HepG2 (cell line): ENCODE results near the gene EFS. TPM values are rescaled to one million over a fixed set of nuclear protein-coding genes. Genes with fewer than 3 reads are reported as not detected.

Experiments
- CBX1 ChIP-seq: IDR thresholded peaks from one replicate; pipeline ENCODE4 v1.6.1; 2016; ENCODE audit warnings: antibody characterized with exemption, low read depth
- CERS6 ChIP-seq: sonication (generic); formaldehyde crosslinking; IDR thresholded peaks from 2 replicates; pipeline ENCODE4 v1.5.0; 2020; ENCODE audit warnings: missing genetic modification reagents
- DMAP1 ChIP-seq: IDR thresholded peaks from 2 replicates; pipeline ENCODE4 v1.6.1; 2016
- NFRKB ChIP-seq: fragments of 450-650 bp; IDR thresholded peaks from 2 replicates; pipeline ENCODE4 v1.6.1; 2017
- NR2F6 ChIP-seq, 2 experiments: IDR thresholded peaks; 2 replicates each; pipeline ENCODE4 v1.6.1; 2016; ENCODE audit warnings: antibody characterized with exemption in 1 of 2, mild to moderate bottlenecking in 1 of 2
- REXO4 ChIP-seq: sonication (generic); formaldehyde crosslinking; IDR thresholded peaks from 2 replicates; pipeline ENCODE4 v1.8.0; 2022; ENCODE audit warnings: missing genetic modification reagents, mild to moderate bottlenecking, borderline replicate concordance
- SAFB2 ChIP-seq: sonication (generic); formaldehyde crosslinking; IDR thresholded peaks from 2 replicates; pipeline ENCODE4 v1.5.1; 2020; ENCODE audit warnings: missing genetic modification reagents, low read depth, mild to moderate bottlenecking, borderline replicate concordance
- SP5 ChIP-seq: IDR thresholded peaks from 2 replicates; pipeline ENCODE4 v1.6.1; 2016; ENCODE audit warnings: low read depth, borderline replicate concordance
- TBL1XR1 ChIP-seq: fragments of 150-350 bp; IDR thresholded peaks from 2 replicates; pipeline ENCODE4 v1.6.1; 2014; ENCODE audit warnings: borderline replicate concordance, low read length; ENCODE audit not compliant: partially characterized antibody
- ZBTB10 ChIP-seq: sonication (generic); formaldehyde crosslinking; IDR thresholded peaks from 2 replicates; pipeline ENCODE4 v1.4.0; 2020; ENCODE audit warnings: missing genetic modification reagents, borderline replicate concordance
- ZFP41 ChIP-seq: sonication (generic); formaldehyde crosslinking; IDR thresholded peaks from 2 replicates; pipeline ENCODE4 v1.4.0; 2020; ENCODE audit warnings: mild to moderate bottlenecking, missing genetic modification reagents, borderline replicate concordance
- ZNF710 ChIP-seq: sonication (generic); formaldehyde crosslinking; IDR thresholded peaks from 2 replicates; pipeline ENCODE4 v1.5.0; 2020; ENCODE audit warnings: mild to moderate bottlenecking, missing genetic modification reagents, borderline replicate concordance
- ZNF878 ChIP-seq: sonication (generic); formaldehyde crosslinking; IDR thresholded peaks from 2 replicates; pipeline ENCODE4 v1.8.1; 2023; ENCODE audit warnings: mild to moderate bottlenecking, missing genetic modification reagents, moderate library complexity
- polyA plus RNA-seq, 8 experiments: library from polyadenylated mRNA; depleted of rRNA in 3 of 8; stranded (reverse) in 7 of 8; unstranded in 1 of 8; fragments of >200 nt; fragmentation: Illumina TruSeq in 4 of 8; extraction: Trizol in 4 of 8; gene quantifications; 2 replicates each; pipeline versions ENCODE4 v1.2.1 to v1.2.3, GENCODE V29; 2011 to 2016; ENCODE audit warnings: low read depth in 4 of 8, missing spikeins in 1 of 8, mixed read lengths in 1 of 8; ENCODE audit not compliant: insufficient read depth in 1 of 8
- total RNA-seq, 5 experiments: library from RNA; depleted of rRNA; stranded (reverse); fragments of >200 nt; fragmentation: Illumina TruSeq; extraction: Trizol; gene quantifications; 2 replicates each; pipeline ENCODE4 v1.2.3, GENCODE V29; 2016; ENCODE audit warnings: low read depth in 1 of 5
- TF ChIP-seq, protein P1 (sequence below): sonication (generic); formaldehyde crosslinking; conservative IDR thresholded peaks from 2 replicates; pipeline ENCODE4 v1.4.0; 2020; ENCODE audit warnings: mild to moderate bottlenecking, missing genetic modification reagents, moderate library complexity
- TF ChIP-seq, protein P2 (sequence below): sonication (generic); formaldehyde crosslinking; IDR thresholded peaks from 2 replicates; pipeline ENCODE4 v1.4.0; 2020; ENCODE audit warnings: missing genetic modification reagents

Gene EFS
- total and polyA plus RNA-seq, 2 of the 13 experiments (the other 11 are each of a cell fraction or from before 2014, with no cell fraction given) = not detected

DNA sequence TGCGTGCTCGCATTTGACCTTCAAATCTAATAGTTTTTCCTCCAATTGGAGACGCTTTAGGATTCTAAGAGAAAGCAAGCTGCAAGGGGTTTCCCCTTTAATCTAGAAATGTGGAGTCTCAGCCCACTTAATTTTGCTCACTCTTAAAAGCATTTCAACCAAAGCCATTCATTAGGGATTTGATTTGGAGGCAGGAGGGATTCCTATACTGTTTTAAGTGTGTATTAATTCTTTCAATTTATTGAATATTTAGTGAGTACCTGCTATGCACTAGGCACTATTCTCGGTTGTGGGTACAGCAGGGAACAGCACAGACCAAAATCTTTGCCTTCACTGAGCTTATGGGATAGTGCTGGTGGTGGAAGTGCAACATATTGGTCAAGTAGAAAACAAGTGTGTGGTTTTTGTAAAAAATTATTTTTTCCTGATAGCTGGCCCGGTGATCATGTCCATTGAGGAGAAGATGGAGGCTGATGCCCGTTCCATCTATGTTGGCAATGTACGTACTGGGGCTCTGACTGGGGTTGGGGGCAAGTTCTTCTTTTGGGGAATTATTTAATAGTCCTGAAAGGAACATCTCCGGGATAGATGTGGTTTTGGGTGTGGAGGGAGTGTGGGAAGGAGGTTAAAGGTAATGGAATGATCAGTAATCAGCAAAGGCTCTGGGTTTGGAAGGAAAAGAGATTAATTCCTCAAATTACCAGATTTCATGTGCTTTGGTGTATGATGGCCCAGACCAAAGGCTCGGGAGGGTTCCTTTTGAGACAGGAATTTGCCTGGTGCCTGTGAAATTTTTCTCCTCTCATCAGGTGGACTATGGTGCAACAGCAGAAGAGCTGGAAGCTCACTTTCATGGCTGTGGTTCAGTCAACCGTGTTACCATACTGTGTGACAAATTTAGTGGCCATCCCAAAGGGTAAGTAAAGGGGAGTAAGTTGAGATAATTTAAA lies 42.1 kb downstream of the EFS start (continued):
- TF ChIP-seq, protein P1, sequence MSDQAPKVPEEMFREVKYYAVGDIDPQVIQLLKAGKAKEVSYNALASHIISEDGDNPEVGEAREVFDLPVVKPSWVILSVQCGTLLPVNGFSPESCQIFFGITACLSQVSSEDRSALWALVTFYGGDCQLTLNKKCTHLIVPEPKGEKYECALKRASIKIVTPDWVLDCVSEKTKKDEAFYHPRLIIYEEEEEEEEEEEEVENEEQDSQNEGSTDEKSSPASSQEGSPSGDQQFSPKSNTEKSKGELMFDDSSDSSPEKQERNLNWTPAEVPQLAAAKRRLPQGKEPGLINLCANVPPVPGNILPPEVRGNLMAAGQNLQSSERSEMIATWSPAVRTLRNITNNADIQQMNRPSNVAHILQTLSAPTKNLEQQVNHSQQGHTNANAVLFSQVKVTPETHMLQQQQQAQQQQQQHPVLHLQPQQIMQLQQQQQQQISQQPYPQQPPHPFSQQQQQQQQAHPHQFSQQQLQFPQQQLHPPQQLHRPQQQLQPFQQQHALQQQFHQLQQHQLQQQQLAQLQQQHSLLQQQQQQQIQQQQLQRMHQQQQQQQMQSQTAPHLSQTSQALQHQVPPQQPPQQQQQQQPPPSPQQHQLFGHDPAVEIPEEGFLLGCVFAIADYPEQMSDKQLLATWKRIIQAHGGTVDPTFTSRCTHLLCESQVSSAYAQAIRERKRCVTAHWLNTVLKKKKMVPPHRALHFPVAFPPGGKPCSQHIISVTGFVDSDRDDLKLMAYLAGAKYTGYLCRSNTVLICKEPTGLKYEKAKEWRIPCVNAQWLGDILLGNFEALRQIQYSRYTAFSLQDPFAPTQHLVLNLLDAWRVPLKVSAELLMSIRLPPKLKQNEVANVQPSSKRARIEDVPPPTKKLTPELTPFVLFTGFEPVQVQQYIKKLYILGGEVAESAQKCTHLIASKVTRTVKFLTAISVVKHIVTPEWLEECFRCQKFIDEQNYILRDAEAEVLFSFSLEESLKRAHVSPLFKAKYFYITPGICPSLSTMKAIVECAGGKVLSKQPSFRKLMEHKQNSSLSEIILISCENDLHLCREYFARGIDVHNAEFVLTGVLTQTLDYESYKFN (CRISPR knock-in tag) = no peak
- no peak for TF ChIP-seq TBL1XR1
- TF ChIP-seq ZNF710 = 0 out of 2 replicates have a peak, but pooled peaks have one; percentile 8
- no peak for TF ChIP-seq CBX1
- no peak for TF ChIP-seq REXO4 (CRISPR knock-in tag)
- no peak for TF ChIP-seq SP5 (CRISPR knock-in tag)
- no peak for TF ChIP-seq CERS6
- no peak for TF ChIP-seq ZFP41
- no peak for TF ChIP-seq ZNF878
- no peak for TF ChIP-seq ZBTB10 (CRISPR knock-in tag)
- TF ChIP-seq NR2F6 (IDR thresholded peaks at IDR 0.05) = 0 out of 2 replicates have a peak, but pooled peaks have one; percentile 2
- no peak for TF ChIP-seq NR2F6 (CRISPR knock-in tag; IDR thresholded peaks at IDR 0.05)
- TF ChIP-seq SAFB2 (CRISPR knock-in tag) = no peak
- TF ChIP-seq DMAP1 = no peak
- no peak for TF ChIP-seq NFRKB
- TF ChIP-seq, protein P2, sequence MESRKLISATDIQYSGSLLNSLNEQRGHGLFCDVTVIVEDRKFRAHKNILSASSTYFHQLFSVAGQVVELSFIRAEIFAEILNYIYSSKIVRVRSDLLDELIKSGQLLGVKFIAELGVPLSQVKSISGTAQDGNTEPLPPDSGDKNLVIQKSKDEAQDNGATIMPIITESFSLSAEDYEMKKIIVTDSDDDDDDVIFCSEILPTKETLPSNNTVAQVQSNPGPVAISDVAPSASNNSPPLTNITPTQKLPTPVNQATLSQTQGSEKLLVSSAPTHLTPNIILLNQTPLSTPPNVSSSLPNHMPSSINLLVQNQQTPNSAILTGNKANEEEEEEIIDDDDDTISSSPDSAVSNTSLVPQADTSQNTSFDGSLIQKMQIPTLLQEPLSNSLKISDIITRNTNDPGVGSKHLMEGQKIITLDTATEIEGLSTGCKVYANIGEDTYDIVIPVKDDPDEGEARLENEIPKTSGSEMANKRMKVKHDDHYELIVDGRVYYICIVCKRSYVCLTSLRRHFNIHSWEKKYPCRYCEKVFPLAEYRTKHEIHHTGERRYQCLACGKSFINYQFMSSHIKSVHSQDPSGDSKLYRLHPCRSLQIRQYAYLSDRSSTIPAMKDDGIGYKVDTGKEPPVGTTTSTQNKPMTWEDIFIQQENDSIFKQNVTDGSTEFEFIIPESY (CRISPR knock-in tag) = no peak
